WTC11 (cell line): Measurements from ENCODE around the gene FSD1. TPM values are rescaled to one million over a fixed set of nuclear protein-coding genes. Genes with fewer than 3 reads are reported as not detected.

Experiments used
- ATAC-seq: fragments of 200-7000 bp; cut with Tn5 transposase; 2 replicates; pipeline ENCODE4 v1.10.0; 2021; ENCODE audit warnings: mild to moderate bottlenecking, moderate library complexity
- CTCF ChIA-PET: fragments of 300-600 bp; sonication (Branson Sonifier 250); formaldehyde crosslinking; loops from one replicate; lab custom pipeline; 2021; ENCODE audit warnings: antibody characterized with exemption; lab: Charles Lee
- POLR2A ChIA-PET: fragments of 350-600 bp; sonication (Branson Sonifier 250); formaldehyde crosslinking; loops from one replicate; lab custom pipeline; 2021; ENCODE audit warnings: antibody characterized with exemption; lab: Charles Lee
- DNase-seq: peaks from one replicate; pipeline ENCODE4 v3.0.0; 2021; ENCODE audit warnings: low spot score
- H3K27ac Mint-ChIP-seq: 2 replicates; pipeline ENCODE4 v1.8.0; 2021; ENCODE audit warnings: mixed read lengths
- H3K27me3 Mint-ChIP-seq: 2 replicates; pipeline ENCODE4 v1.8.0; 2021; ENCODE audit warnings: low read depth, mild to moderate bottlenecking, moderate library complexity, mixed read lengths
- H3K36me3 Mint-ChIP-seq: 2 replicates; pipeline ENCODE4 v1.8.0; 2021; ENCODE audit warnings: mixed read lengths
- H3K4me1 Mint-ChIP-seq: 2 replicates; pipeline ENCODE4 v1.8.0; 2022; ENCODE audit warnings: mixed read lengths
- H3K4me3 Mint-ChIP-seq: 2 replicates; pipeline ENCODE4 v1.8.0; 2021; ENCODE audit warnings: mild to moderate bottlenecking, moderate library complexity, mixed read lengths
- H3K9me3 Mint-ChIP-seq: 2 replicates; pipeline ENCODE4 v1.8.0; 2021; ENCODE audit warnings: mixed read lengths
- NFATC4 ChIP-seq: fragments of 250-450 bp; sonication (Bioruptor Pico); IDR thresholded peaks from 2 replicates; pipeline ENCODE4 v1.9.0; 2021; ENCODE audit warnings: mild to moderate bottlenecking
- PRRX2 ChIP-seq: fragments of 250-450 bp; sonication (Bioruptor Pico); IDR thresholded peaks from 2 replicates; pipeline ENCODE4 v1.8.0; 2021; ENCODE audit warnings: mild to moderate bottlenecking
- SMAD4 ChIP-seq: sonication (generic); formaldehyde crosslinking; IDR thresholded peaks from 2 replicates; pipeline ENCODE4 v1.8.0; 2022; ENCODE audit warnings: mild to moderate bottlenecking, missing genetic modification reagents
- SP1 ChIP-seq: sonication (generic); formaldehyde crosslinking; conservative IDR thresholded peaks from 2 replicates; pipeline ENCODE4 v1.8.1; 2022; ENCODE audit warnings: missing genetic modification reagents
- TCF7 ChIP-seq: sonication (generic); formaldehyde crosslinking; IDR thresholded peaks from 2 replicates; pipeline ENCODE4 v1.8.0; 2022; ENCODE audit warnings: mild to moderate bottlenecking, low read depth, missing genetic modification reagents, moderate library complexity
- ZBTB21 ChIP-seq: sonication (generic); formaldehyde crosslinking; IDR thresholded peaks from 2 replicates; pipeline ENCODE4 v1.8.1; 2023; ENCODE audit warnings: mild to moderate bottlenecking, missing genetic modification reagents, borderline replicate concordance
- ZNF416 ChIP-seq: fragments of 250-450 bp; sonication (Bioruptor Pico); IDR thresholded peaks from 2 replicates; pipeline ENCODE4 v1.9.0; 2021; ENCODE audit warnings: mild to moderate bottlenecking, inconsistent platforms
- ZNF423 ChIP-seq: fragments of 250-450 bp; sonication (Bioruptor Pico); IDR thresholded peaks from 2 replicates; pipeline ENCODE4 v2.1.2; 2022; ENCODE audit warnings: mild to moderate bottlenecking, moderate library complexity
- total RNA-seq: library from RNA; stranded (reverse); gene quantifications from 3 replicates; pipeline ENCODE4 v1.2.3, GENCODE V29; 2021
- TF ChIP-seq, protein P1 (sequence below): sonication (generic); formaldehyde crosslinking; IDR thresholded peaks from 2 replicates; pipeline ENCODE4 v1.8.1; 2022; ENCODE audit warnings: missing genetic modification reagents, borderline replicate concordance
- TF ChIP-seq, protein P2 (sequence below): sonication (generic); formaldehyde crosslinking; IDR thresholded peaks from 2 replicates; pipeline ENCODE4 v1.8.0; 2022; ENCODE audit warnings: missing genetic modification reagents
- TF ChIP-seq, protein P3 (sequence below): sonication (generic); formaldehyde crosslinking; IDR thresholded peaks from 2 replicates; pipeline ENCODE4 v1.8.0; 2023; ENCODE audit warnings: missing genetic modification reagents, mild to moderate bottlenecking, borderline replicate concordance
- TF ChIP-seq, protein P4 (sequence below): sonication (generic); formaldehyde crosslinking; IDR thresholded peaks from 2 replicates; pipeline ENCODE4 v1.8.1; 2022; ENCODE audit warnings: mild to moderate bottlenecking, missing genetic modification reagents, moderate library complexity, borderline replicate concordance
- TF ChIP-seq, protein P5 (sequence below): sonication (generic); formaldehyde crosslinking; IDR thresholded peaks from 2 replicates; pipeline ENCODE4 v1.8.1; 2023; ENCODE audit warnings: mild to moderate bottlenecking, missing genetic modification reagents
- TF ChIP-seq, protein P6 (sequence below): fragments of 250-450 bp; sonication (Bioruptor Pico); IDR thresholded peaks from 2 replicates; pipeline ENCODE4 v1.9.0; 2021; ENCODE audit warnings: mild to moderate bottlenecking
- TF ChIP-seq, protein P7 (sequence below): sonication (generic); formaldehyde crosslinking; IDR thresholded peaks from 2 replicates; pipeline ENCODE4 v1.8.0; 2022; ENCODE audit warnings: mild to moderate bottlenecking, missing genetic modification reagents
- TF ChIP-seq, protein P8 (sequence below): sonication (generic); formaldehyde crosslinking; IDR thresholded peaks from 2 replicates; pipeline ENCODE4 v1.8.1; 2023; ENCODE audit warnings: mild to moderate bottlenecking, missing genetic modification reagents, moderate library complexity
- TF ChIP-seq, protein P9 (sequence below): sonication (generic); formaldehyde crosslinking; IDR thresholded peaks from 2 replicates; pipeline ENCODE4 v1.8.0; 2022; ENCODE audit warnings: mild to moderate bottlenecking, missing genetic modification reagents

Gene FSD1
- total RNA-seq, 1 experiment from 2014 or later = 61.3 TPM

DNA sequence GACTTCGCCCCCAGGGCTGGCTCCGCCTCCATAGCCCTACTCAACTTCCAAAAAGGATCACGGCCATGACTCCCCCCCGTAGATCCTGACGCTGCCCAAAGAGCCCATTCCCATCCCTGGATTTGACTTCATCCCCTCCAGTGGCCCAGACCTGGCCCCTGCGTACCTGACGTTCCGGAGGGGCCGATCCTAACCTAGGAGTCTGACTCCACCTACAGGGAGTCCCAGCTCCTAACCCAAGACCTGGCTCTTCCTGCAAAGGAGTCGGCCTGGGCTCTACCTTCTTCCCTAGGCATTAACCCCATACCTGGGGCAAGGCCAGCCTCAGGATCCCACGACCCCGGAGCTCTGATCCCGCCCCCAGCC, 23.5 kb downstream of the FSD1 start:
- ChIA-PET CTCF (interaction anchor here (0.6 to 1.4 kb wide), 10 partner anchors 12 to 340 kb away, joined by 3 to 35 read pairs (median 3); partner anchors contain the start of genes FSD1, MPND, SH3GL1 and SHD), POLR2A (interaction anchor here (1.2 to 1.3 kb wide), 2 partner anchors 11 to 15 kb away, joined by 4 to 17 read pairs; partner anchors contain the start of genes MPND and STAP2)
- DNase-seq (no peak), ATAC-seq (no peak)
- peaks cover 12% of the 10 kb centered on the region for H3K4me1 Mint-ChIP-seq
- H3K36me3 Mint-ChIP-seq = 0 out of 2 replicates have a peak, but pooled peaks cover 3% of the 10 kb centered on the region
- TF ChIP-seq, protein P1, sequence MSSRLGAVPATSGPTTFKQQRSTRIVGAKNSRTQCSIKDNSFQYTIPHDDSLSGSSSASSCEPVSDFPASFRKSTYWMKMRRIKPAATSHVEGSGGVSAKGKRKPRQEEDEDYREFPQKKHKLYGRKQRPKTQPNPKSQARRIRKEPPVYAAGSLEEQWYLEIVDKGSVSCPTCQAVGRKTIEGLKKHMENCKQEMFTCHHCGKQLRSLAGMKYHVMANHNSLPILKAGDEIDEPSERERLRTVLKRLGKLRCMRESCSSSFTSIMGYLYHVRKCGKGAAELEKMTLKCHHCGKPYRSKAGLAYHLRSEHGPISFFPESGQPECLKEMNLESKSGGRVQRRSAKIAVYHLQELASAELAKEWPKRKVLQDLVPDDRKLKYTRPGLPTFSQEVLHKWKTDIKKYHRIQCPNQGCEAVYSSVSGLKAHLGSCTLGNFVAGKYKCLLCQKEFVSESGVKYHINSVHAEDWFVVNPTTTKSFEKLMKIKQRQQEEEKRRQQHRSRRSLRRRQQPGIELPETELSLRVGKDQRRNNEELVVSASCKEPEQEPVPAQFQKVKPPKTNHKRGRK = no peak
- no peak for TF ChIP-seq SMAD4 (CRISPR knock-in tag)
- TF ChIP-seq, protein P2, sequence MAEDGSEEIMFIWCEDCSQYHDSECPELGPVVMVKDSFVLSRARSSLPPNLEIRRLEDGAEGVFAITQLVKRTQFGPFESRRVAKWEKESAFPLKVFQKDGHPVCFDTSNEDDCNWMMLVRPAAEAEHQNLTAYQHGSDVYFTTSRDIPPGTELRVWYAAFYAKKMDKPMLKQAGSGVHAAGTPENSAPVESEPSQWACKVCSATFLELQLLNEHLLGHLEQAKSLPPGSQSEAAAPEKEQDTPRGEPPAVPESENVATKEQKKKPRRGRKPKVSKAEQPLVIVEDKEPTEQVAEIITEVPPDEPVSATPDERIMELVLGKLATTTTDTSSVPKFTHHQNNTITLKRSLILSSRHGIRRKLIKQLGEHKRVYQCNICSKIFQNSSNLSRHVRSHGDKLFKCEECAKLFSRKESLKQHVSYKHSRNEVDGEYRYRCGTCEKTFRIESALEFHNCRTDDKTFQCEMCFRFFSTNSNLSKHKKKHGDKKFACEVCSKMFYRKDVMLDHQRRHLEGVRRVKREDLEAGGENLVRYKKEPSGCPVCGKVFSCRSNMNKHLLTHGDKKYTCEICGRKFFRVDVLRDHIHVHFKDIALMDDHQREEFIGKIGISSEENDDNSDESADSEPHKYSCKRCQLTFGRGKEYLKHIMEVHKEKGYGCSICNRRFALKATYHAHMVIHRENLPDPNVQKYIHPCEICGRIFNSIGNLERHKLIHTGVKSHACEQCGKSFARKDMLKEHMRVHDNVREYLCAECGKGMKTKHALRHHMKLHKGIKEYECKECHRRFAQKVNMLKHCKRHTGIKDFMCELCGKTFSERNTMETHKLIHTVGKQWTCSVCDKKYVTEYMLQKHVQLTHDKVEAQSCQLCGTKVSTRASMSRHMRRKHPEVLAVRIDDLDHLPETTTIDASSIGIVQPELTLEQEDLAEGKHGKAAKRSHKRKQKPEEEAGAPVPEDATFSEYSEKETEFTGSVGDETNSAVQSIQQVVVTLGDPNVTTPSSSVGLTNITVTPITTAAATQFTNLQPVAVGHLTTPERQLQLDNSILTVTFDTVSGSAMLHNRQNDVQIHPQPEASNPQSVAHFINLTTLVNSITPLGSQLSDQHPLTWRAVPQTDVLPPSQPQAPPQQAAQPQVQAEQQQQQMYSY (CRISPR knock-in tag) = peak; percentile 75
- no peak for TF ChIP-seq NFATC4 (CRISPR knock-in tag)
- H3K4me3 Mint-ChIP-seq = peak overlapping the region; percentile 76
- peaks cover 3% of the 10 kb centered on the region for H3K27me3 Mint-ChIP-seq
- peak overlapping the region; percentile 96 for H3K27ac Mint-ChIP-seq
- H3K9me3 Mint-ChIP-seq = no peaks in the 10 kb centered on the region

DNA sequence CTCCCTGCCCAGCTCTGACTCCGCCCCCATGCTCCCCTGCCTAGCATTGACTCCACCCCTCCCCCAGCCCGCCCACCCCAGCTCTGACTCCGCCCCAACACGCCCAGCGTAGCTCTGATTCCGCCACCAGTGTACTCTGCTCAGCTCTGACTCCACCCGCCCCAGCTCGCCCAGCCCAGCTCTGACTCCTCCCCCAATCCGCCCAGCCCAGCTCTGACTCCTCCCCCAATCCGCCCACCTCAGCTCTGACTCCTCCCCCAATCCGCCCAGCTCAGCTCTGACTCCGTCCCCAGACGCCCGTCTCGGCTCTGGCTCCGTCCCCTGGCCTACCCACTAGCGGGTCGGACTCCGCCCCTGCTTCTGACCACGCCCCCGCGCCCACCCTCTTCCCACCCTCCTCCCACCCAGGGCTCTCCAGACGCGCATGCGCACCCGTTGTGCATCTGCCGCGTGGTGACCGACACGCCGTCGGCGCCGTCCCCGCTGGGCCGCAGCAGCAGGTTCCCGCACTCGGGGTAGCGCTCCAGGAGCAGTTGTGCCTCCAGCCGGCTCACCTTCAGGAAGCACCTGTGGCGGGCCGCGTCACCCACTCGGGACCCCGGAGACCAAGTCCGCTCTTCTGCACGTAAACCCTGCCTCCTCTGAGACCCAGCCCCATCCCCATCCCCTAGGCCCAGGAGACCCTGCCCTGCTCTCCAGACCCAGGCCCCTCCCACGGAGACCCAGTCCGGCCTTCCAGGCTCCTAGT, 24.0 kb downstream of the FSD1 start:
- peaks cover 12% of the 10 kb centered on the region for H3K4me1 Mint-ChIP-seq
- ChIA-PET CTCF (interaction anchor here (0.6 to 1.4 kb wide), 11 partner anchors 11 to 341 kb away, joined by 3 to 35 read pairs (median 3); partner anchors contain the start of genes FSD1, MPND, SH3GL1 and SHD), POLR2A (interaction anchor here (0.5 to 1.3 kb wide), 3 partner anchors 10 to 259 kb away, joined by 3 to 17 read pairs (median 4); partner anchors contain the start of genes MPND and STAP2)
- peaks cover 3% of the 10 kb centered on the region for H3K27me3 Mint-ChIP-seq
- peak overlapping the region; percentile 76 for H3K4me3 Mint-ChIP-seq
- no peaks in the 10 kb centered on the region for H3K9me3 Mint-ChIP-seq
- ATAC-seq (peak; percentile 68), DNase-seq (peak; percentile 98)
- H3K27ac Mint-ChIP-seq = no peak overlapping the region
- H3K36me3 Mint-ChIP-seq = 0 out of 2 replicates have a peak, but pooled peaks cover 3% of the 10 kb centered on the region
- TF ChIP-seq, protein P3, sequence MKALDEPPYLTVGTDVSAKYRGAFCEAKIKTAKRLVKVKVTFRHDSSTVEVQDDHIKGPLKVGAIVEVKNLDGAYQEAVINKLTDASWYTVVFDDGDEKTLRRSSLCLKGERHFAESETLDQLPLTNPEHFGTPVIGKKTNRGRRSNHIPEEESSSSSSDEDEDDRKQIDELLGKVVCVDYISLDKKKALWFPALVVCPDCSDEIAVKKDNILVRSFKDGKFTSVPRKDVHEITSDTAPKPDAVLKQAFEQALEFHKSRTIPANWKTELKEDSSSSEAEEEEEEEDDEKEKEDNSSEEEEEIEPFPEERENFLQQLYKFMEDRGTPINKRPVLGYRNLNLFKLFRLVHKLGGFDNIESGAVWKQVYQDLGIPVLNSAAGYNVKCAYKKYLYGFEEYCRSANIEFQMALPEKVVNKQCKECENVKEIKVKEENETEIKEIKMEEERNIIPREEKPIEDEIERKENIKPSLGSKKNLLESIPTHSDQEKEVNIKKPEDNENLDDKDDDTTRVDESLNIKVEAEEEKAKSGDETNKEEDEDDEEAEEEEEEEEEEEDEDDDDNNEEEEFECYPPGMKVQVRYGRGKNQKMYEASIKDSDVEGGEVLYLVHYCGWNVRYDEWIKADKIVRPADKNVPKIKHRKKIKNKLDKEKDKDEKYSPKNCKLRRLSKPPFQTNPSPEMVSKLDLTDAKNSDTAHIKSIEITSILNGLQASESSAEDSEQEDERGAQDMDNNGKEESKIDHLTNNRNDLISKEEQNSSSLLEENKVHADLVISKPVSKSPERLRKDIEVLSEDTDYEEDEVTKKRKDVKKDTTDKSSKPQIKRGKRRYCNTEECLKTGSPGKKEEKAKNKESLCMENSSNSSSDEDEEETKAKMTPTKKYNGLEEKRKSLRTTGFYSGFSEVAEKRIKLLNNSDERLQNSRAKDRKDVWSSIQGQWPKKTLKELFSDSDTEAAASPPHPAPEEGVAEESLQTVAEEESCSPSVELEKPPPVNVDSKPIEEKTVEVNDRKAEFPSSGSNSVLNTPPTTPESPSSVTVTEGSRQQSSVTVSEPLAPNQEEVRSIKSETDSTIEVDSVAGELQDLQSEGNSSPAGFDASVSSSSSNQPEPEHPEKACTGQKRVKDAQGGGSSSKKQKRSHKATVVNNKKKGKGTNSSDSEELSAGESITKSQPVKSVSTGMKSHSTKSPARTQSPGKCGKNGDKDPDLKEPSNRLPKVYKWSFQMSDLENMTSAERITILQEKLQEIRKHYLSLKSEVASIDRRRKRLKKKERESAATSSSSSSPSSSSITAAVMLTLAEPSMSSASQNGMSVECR = peak; percentile 25; the same call in 1 of the 2 replicates
- TF ChIP-seq, protein P4, sequence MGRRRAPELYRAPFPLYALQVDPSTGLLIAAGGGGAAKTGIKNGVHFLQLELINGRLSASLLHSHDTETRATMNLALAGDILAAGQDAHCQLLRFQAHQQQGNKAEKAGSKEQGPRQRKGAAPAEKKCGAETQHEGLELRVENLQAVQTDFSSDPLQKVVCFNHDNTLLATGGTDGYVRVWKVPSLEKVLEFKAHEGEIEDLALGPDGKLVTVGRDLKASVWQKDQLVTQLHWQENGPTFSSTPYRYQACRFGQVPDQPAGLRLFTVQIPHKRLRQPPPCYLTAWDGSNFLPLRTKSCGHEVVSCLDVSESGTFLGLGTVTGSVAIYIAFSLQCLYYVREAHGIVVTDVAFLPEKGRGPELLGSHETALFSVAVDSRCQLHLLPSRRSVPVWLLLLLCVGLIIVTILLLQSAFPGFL (CRISPR knock-in tag) = no peak
- TF ChIP-seq, protein P5, sequence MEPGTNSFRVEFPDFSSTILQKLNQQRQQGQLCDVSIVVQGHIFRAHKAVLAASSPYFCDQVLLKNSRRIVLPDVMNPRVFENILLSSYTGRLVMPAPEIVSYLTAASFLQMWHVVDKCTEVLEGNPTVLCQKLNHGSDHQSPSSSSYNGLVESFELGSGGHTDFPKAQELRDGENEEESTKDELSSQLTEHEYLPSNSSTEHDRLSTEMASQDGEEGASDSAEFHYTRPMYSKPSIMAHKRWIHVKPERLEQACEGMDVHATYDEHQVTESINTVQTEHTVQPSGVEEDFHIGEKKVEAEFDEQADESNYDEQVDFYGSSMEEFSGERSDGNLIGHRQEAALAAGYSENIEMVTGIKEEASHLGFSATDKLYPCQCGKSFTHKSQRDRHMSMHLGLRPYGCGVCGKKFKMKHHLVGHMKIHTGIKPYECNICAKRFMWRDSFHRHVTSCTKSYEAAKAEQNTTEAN (CRISPR knock-in tag) = no peak
- TF ChIP-seq, protein P6, sequence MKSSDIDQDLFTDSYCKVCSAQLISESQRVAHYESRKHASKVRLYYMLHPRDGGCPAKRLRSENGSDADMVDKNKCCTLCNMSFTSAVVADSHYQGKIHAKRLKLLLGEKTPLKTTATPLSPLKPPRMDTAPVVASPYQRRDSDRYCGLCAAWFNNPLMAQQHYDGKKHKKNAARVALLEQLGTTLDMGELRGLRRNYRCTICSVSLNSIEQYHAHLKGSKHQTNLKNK (CRISPR knock-in tag) = no peak
- TF ChIP-seq, protein P7, sequence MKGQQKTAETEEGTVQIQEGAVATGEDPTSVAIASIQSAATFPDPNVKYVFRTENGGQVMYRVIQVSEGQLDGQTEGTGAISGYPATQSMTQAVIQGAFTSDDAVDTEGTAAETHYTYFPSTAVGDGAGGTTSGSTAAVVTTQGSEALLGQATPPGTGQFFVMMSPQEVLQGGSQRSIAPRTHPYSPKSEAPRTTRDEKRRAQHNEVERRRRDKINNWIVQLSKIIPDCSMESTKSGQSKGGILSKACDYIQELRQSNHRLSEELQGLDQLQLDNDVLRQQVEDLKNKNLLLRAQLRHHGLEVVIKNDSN = no peak
- TF ChIP-seq, protein P8, sequence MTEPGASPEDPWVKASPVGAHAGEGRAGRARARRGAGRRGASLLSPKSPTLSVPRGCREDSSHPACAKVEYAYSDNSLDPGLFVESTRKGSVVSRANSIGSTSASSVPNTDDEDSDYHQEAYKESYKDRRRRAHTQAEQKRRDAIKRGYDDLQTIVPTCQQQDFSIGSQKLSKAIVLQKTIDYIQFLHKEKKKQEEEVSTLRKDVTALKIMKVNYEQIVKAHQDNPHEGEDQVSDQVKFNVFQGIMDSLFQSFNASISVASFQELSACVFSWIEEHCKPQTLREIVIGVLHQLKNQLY (CRISPR knock-in tag) = no peak
- no peak for TF ChIP-seq ZNF416 (CRISPR knock-in tag)
- peak; percentile 100 for TF ChIP-seq SP1 (CRISPR knock-in tag)
- no peak for TF ChIP-seq PRRX2
- no peak for TF ChIP-seq ZBTB21 (CRISPR knock-in tag)
- TF ChIP-seq, protein P9, sequence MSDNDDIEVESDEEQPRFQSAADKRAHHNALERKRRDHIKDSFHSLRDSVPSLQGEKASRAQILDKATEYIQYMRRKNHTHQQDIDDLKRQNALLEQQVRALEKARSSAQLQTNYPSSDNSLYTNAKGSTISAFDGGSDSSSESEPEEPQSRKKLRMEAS (CRISPR knock-in tag) = peak; percentile 93
- no peak for TF ChIP-seq ZNF423 (CRISPR knock-in tag)
- no peak for TF ChIP-seq TCF7 (CRISPR knock-in tag)
